H9 (cell line): ENCODE data around the gene MYO1C. TPM values are rescaled to one million over a fixed set of nuclear protein-coding genes. Genes with fewer than 3 reads are reported as not detected.

Experiments used
- DNase-seq: peaks from one replicate; pipeline ENCODE4 v3.0.0-alpha.2; 2017
- H2AFZ ChIP-seq: one replicate; pipeline ENCODE4 v1.6.1; 2013; ENCODE audit warnings: mild to moderate bottlenecking, low read length, control low read depth, moderate library complexity
- H2AK5ac ChIP-seq: 2 replicates; pipeline ENCODE4 v1.6.1; 2013; ENCODE audit warnings: low read length, control low read depth, mixed read lengths; ENCODE audit not compliant: insufficient read length
- H2BK120ac ChIP-seq: one replicate; pipeline ENCODE4 v1.6.1; 2013; ENCODE audit warnings: low read depth, mild to moderate bottlenecking, low read length, control low read depth, inconsistent platforms; ENCODE audit not compliant: poor library complexity, severe bottlenecking
- H2BK12ac ChIP-seq: 2 replicates; pipeline ENCODE4 v1.6.1; 2013; ENCODE audit warnings: low read length, control low read depth, mixed read lengths, low read depth; ENCODE audit not compliant: insufficient read length
- H2BK15ac ChIP-seq: 2 replicates; pipeline ENCODE4 v1.6.1; 2013; ENCODE audit warnings: low read depth, low read length, control low read depth
- H2BK20ac ChIP-seq: one replicate; pipeline ENCODE4 v1.6.1; 2013; ENCODE audit warnings: low read depth, mild to moderate bottlenecking, low read length, control low read depth, inconsistent platforms; ENCODE audit not compliant: poor library complexity, severe bottlenecking
- H2BK5ac ChIP-seq: 2 replicates; pipeline ENCODE4 v1.6.1; 2013; ENCODE audit warnings: low read length, control low read depth, mixed read lengths; ENCODE audit not compliant: insufficient read length
- H3K14ac ChIP-seq: 2 replicates; pipeline ENCODE4 v1.6.1; 2013; ENCODE audit warnings: low read length, control low read depth; ENCODE audit not compliant: insufficient read depth
- H3K18ac ChIP-seq: 2 replicates; pipeline ENCODE4 v1.6.1; 2013; ENCODE audit warnings: low read depth, mild to moderate bottlenecking, mixed read lengths, low read length, control low read depth; ENCODE audit not compliant: insufficient read length
- H3K23ac ChIP-seq: 2 replicates; pipeline ENCODE4 v1.6.1; 2013; ENCODE audit warnings: low read length, control low read depth, mixed read lengths, low read depth; ENCODE audit not compliant: insufficient read length
- H3K23me2 ChIP-seq: 2 replicates; pipeline ENCODE4 v1.6.1; 2013; ENCODE audit warnings: low read depth, mild to moderate bottlenecking, mixed read lengths, low read length, control low read depth; ENCODE audit not compliant: insufficient read length, poor library complexity, severe bottlenecking
- H3K27ac ChIP-seq: 2 replicates; pipeline ENCODE4 v1.5.1; 2013; ENCODE audit warnings: low read length, control low read depth, mixed read lengths, low read depth; ENCODE audit not compliant: insufficient read length
- H3K27me3 ChIP-seq: 2 replicates; pipeline ENCODE4 v1.6.1; 2013; ENCODE audit warnings: low read length, control low read depth, inconsistent platforms; ENCODE audit not compliant: insufficient read depth
- H3K4ac ChIP-seq: 2 replicates; pipeline ENCODE4 v1.6.1; 2013; ENCODE audit warnings: low read depth, mild to moderate bottlenecking, control low read depth, inconsistent platforms, low read length, moderate library complexity
- H3K4me1 ChIP-seq: 2 replicates; pipeline ENCODE4 v1.6.1; 2013; ENCODE audit warnings: low read length, control low read depth, inconsistent platforms; ENCODE audit not compliant: insufficient read depth
- H3K4me2 ChIP-seq: 2 replicates; pipeline ENCODE4 v1.6.1; 2013; ENCODE audit warnings: low read length, control low read depth, mixed read lengths; ENCODE audit not compliant: insufficient read length, insufficient read depth
- H3K56ac ChIP-seq: 2 replicates; pipeline ENCODE4 v1.6.1; 2013; ENCODE audit warnings: low read depth, mild to moderate bottlenecking, mixed read lengths, low read length, control low read depth; ENCODE audit not compliant: insufficient read length
- H3K79me1 ChIP-seq: 2 replicates; pipeline ENCODE4 v1.6.1; 2013; ENCODE audit warnings: low read depth, mild to moderate bottlenecking, moderate library complexity, low read length, control low read depth, inconsistent platforms; ENCODE audit not compliant: insufficient read depth, poor library complexity, severe bottlenecking
- H3K79me2 ChIP-seq: 2 replicates; pipeline ENCODE4 v1.6.1; 2013; ENCODE audit warnings: low read length, control low read depth, inconsistent platforms; ENCODE audit not compliant: insufficient read depth
- H3K9ac ChIP-seq: 2 replicates; pipeline ENCODE4 v1.6.1; 2013; ENCODE audit warnings: low read length, control low read depth, mixed read lengths; ENCODE audit not compliant: insufficient read length; ENCODE audit errors: extremely low read depth
- H3K9me3 ChIP-seq: one replicate; pipeline ENCODE4 v1.6.1; 2013; ENCODE audit warnings: low read depth, low read length, inconsistent platforms; ENCODE audit not compliant: control insufficient read depth
- H3T11ph ChIP-seq: one replicate; pipeline ENCODE4 v1.6.1; 2013; ENCODE audit warnings: mild to moderate bottlenecking, low read length, control low read depth, inconsistent platforms
- H4K20me1 ChIP-seq: one replicate; pipeline ENCODE4 v1.6.1; 2013; ENCODE audit not compliant: control insufficient read depth, insufficient read length, insufficient read depth
- H4K5ac ChIP-seq: 2 replicates; pipeline ENCODE4 v1.6.1; 2013; ENCODE audit warnings: low read depth, mild to moderate bottlenecking, mixed read lengths, low read length, control low read depth; ENCODE audit not compliant: insufficient read length
- H4K8ac ChIP-seq: replicated peaks from 2 replicates; pipeline ENCODE4 v1.6.1; 2013; ENCODE audit warnings: low read length, control low read depth, mixed read lengths, low read depth; ENCODE audit not compliant: insufficient read length
- H4K91ac ChIP-seq: 2 replicates; pipeline ENCODE4 v1.6.1; 2013; ENCODE audit warnings: low read depth, mild to moderate bottlenecking, moderate library complexity, mixed read lengths, low read length, control low read depth; ENCODE audit not compliant: insufficient read length
- H3K27ac Mint-ChIP-seq, 3 experiments: 2 replicates in 2 of 3; 3 replicates in 1 of 3; pipeline ENCODE4 v1.8.0; 2020 to 2021; ENCODE audit warnings: mixed read lengths in 3 of 3, mild to moderate bottlenecking in 1 of 3, moderate library complexity in 1 of 3
- H3K27me3 Mint-ChIP-seq: 2 replicates; pipeline ENCODE4 v1.8.0; 2021; ENCODE audit warnings: low read depth, mild to moderate bottlenecking, moderate library complexity, mixed read lengths
- H3K36me3 Mint-ChIP-seq, 3 experiments: 2 replicates in 2 of 3; 3 replicates in 1 of 3; pipeline ENCODE4 v1.8.0; 2020 to 2021; ENCODE audit warnings: low read depth in 3 of 3, mixed read lengths in 3 of 3; ENCODE audit not compliant: insufficient read depth in 1 of 3
- H3K4me1 Mint-ChIP-seq, 2 experiments: 2 replicates each; pipeline ENCODE4 v1.8.0; 2020; ENCODE audit warnings: mixed read lengths in 2 of 2
- H3K4me3 Mint-ChIP-seq, 2 experiments: 2 replicates in 1 of 2; 3 replicates in 1 of 2; pipeline ENCODE4 v1.8.0; 2020 to 2021; ENCODE audit warnings: mild to moderate bottlenecking in 2 of 2, mixed read lengths in 2 of 2, moderate library complexity in 1 of 2
- H3K9me3 Mint-ChIP-seq, 2 experiments: 2 replicates in 1 of 2; 3 replicates in 1 of 2; pipeline ENCODE4 v1.8.0; 2020; ENCODE audit warnings: mild to moderate bottlenecking in 2 of 2, mixed read lengths in 2 of 2, moderate library complexity in 1 of 2
- CTCF ChIP-seq: fragments of 200-600 bp; sonication (generic); conservative IDR thresholded peaks from 3 replicates; pipeline ENCODE4 v1.8.0; 2021; ENCODE audit warnings: antibody characterized with exemption, mild to moderate bottlenecking
- WGBS: extraction: QIAGEN DNeasy Blood & Tissue Kit; methylation state at CpG from one replicate; pipeline ENCODE4 v1.1.7; 2013; ENCODE audit warnings: missing lambda C conversion rate, low lambda C conversion rate, mixed read lengths; ENCODE audit not compliant: insufficient read length; ENCODE audit errors: extremely low coverage; 5-methylcytosine and 5-hydroxymethylcytosine counted together
- total RNA-seq: library from RNA; stranded (reverse); gene quantifications from 2 replicates; pipeline ENCODE4 v1.2.1, GENCODE V29; 2021

MYO1C gene
- total RNA-seq, 1 experiment from 2014 or later, result 86.5 TPM

- no peak for TF ChIP-seq CTCF
- peaks cover 4% of the 10 kb centered on the region in 2 experiments for H3K4me1 Mint-ChIP-seq
- no CpG with 5 or more reads among the region's 33 CpGs for WGBS
- Histone ChIP-seq H2BK15ac (no peak overlapping the region), H4K8ac (no peak overlapping the region), H4K91ac (no peak overlapping the region), H2BK12ac (no peak overlapping the region), H3K4ac (no peak overlapping the region), H3K14ac (no peak overlapping the region), H3K9ac (no peak overlapping the region), H3K79me1 (no peaks in the 10 kb centered on the region), H4K5ac (no peak overlapping the region), H4K20me1 (no peaks in the 10 kb centered on the region), H3T11ph (no peak overlapping the region), H3K4me1 (no peaks in the 10 kb centered on the region; the same call in 1 of the 2 replicates), H3K27ac (no peak overlapping the region), H3K23me2 (no peaks in the 10 kb centered on the region), H2BK120ac (no peak overlapping the region), H3K9me3 (no peaks in the 10 kb centered on the region), H2AK5ac (no peak overlapping the region), H2BK5ac (no peak overlapping the region), H3K18ac (no peak overlapping the region), H3K79me2 (no peaks in the 10 kb centered on the region), H3K56ac (no peak overlapping the region), H2BK20ac (no peak overlapping the region), H3K4me2 (no peak overlapping the region), H2AFZ (no peak overlapping the region), H3K27me3 (no peaks in the 10 kb centered on the region), H3K23ac (no peak overlapping the region)
- H3K9me3 Mint-ChIP-seq, result no peaks in the 10 kb centered on the region; a peak in 1 of 5 replicates
- DNase-seq, result no peak
- peaks cover 1 to 44% (median 7%) of the 10 kb centered on the region in 3 experiments; a peak in 4 of 7 replicates for H3K36me3 Mint-ChIP-seq
- no peak overlapping the region; a peak in 1 of 5 replicates for H3K4me3 Mint-ChIP-seq
- H3K27me3 Mint-ChIP-seq, result no peaks in the 10 kb centered on the region; the same call in none of the 2 replicates
- H3K27ac Mint-ChIP-seq, result peak overlapping the region in 2 of 3 experiments; percentile 42 to 57; a peak in 2 of 7 replicates
Measured at GRCh38 chr17:1462164-1463112, 30.0 kb downstream of the MYO1C start.
